ENCODE measurements around the gene OR7G2.

GRCh38 chr19:9109959-9110358 lies 2.7 kb upstream of the OR7G2 start:
- TF ChIP-seq CTCF (IDR thresholded peaks at IDR 0.05) (no peak), POLR2A (IDR thresholded peaks at IDR 0.05) (no peak)
